PC-9 (cell line): Measurements from ENCODE around the gene PPM1F. TPM values are rescaled to one million over a fixed set of nuclear protein-coding genes. Genes with fewer than 3 reads are reported as not detected.
A peak's percentile ranks its signal among the peaks of the same experiment; 100 is the strongest.

ENCODE experiments used
- BruUV-seq: library from RNA; stranded (reverse); fragments of 400-500 nt; replicated peaks from 2 replicates; lab custom pipeline; 2021; lab: Mats Ljungman, UMichigan
- CTCF ChIA-PET: fragments of 300-600 bp; sonication (Branson Sonifier 250); formaldehyde crosslinking; loops from one replicate; lab custom pipeline; 2022; ENCODE audit warnings: antibody characterized with exemption; lab: Charles Lee
- POLR2A ChIA-PET: fragments of 300-600 bp; sonication (Branson Sonifier 250); formaldehyde crosslinking; loops from one replicate; lab custom pipeline; 2022; ENCODE audit warnings: antibody characterized with exemption; ENCODE audit not compliant: unreplicated experiment; lab: Charles Lee
- DNase-seq, 2 experiments: peaks; one replicate each; pipeline versions ENCODE4 v3.0.0 to v3.0.0-alpha.2; 2015 to 2022; ENCODE audit warnings: mixed read lengths in 1 of 2
- H2AFZ ChIP-seq: fragments of 200-600 bp; sonication (generic); 2 replicates; pipeline ENCODE4 v1.8.1; 2017; ENCODE audit warnings: antibody characterized with exemption
- H3F3A ChIP-seq: fragments of 200-600 bp; sonication (generic); 2 replicates; pipeline ENCODE4 v1.8.1; 2017; ENCODE audit warnings: antibody characterized with exemption, mild to moderate bottlenecking, low read depth; ENCODE audit not compliant: insufficient read depth
- H3K27ac ChIP-seq: fragments of 200-600 bp; sonication (generic); 2 replicates; pipeline ENCODE4 v1.6.1; 2016; ENCODE audit warnings: mixed run types
- H3K27me3 ChIP-seq: fragments of 200-600 bp; sonication (generic); 2 replicates; pipeline ENCODE4 v1.6.1; 2016; ENCODE audit warnings: low read depth, mixed run types; ENCODE audit not compliant: insufficient read depth
- H3K36me3 ChIP-seq: fragments of 200-600 bp; sonication (generic); 2 replicates; pipeline ENCODE4 v1.6.1; 2016; ENCODE audit warnings: low read depth, mixed run types
- H3K4me1 ChIP-seq: fragments of 200-600 bp; sonication (generic); replicated peaks from 2 replicates; pipeline ENCODE4 v1.6.1; 2016; ENCODE audit warnings: mixed run types; ENCODE audit not compliant: insufficient read depth
- H3K4me2 ChIP-seq: fragments of 200-600 bp; sonication (generic); 2 replicates; pipeline ENCODE4 v1.6.1; 2017; ENCODE audit warnings: mixed run types
- H3K4me3 ChIP-seq: fragments of 200-600 bp; sonication (generic); 2 replicates; pipeline ENCODE4 v1.6.1; 2016; ENCODE audit warnings: mixed run types
- H3K79me2 ChIP-seq: fragments of 200-600 bp; sonication (generic); 2 replicates; pipeline ENCODE4 v1.6.1; 2017; ENCODE audit warnings: low read depth, mixed run types
- H3K9me2 ChIP-seq: fragments of 200-600 bp; sonication (generic); 2 replicates; pipeline ENCODE4 v1.8.1; 2017; ENCODE audit warnings: mild to moderate bottlenecking; ENCODE audit not compliant: insufficient read depth
- H3K9me3 ChIP-seq: fragments of 200-600 bp; sonication (generic); 2 replicates; pipeline ENCODE4 v1.8.1; 2016; ENCODE audit warnings: low read depth; ENCODE audit not compliant: insufficient read depth
- H4K20me1 ChIP-seq: fragments of 200-600 bp; sonication (generic); 2 replicates; pipeline ENCODE4 v1.8.1; 2017; ENCODE audit not compliant: insufficient read depth
- CTCF ChIP-seq: fragments of 200-600 bp; sonication (generic); conservative IDR thresholded peaks from 2 replicates; pipeline ENCODE4 v1.6.1; 2017; ENCODE audit warnings: mixed run types, antibody characterized with exemption, mild to moderate bottlenecking, moderate library complexity
- EZH2 ChIP-seq: fragments of 200-600 bp; sonication (generic); IDR thresholded peaks from 2 replicates; pipeline ENCODE4 v1.8.0; 2017; ENCODE audit warnings: antibody characterized with exemption, low read depth
- intact Hi-C: fragments of 100-400 bp; cut with micrococcal nuclease; formaldehyde crosslinking; loops from one replicate; pipeline ENCODE4 v1.10.0; 2022; ENCODE audit not compliant: unreplicated experiment
- total RNA-seq: library from RNA; stranded (reverse); gene quantifications from 2 replicates; pipeline ENCODE4 v1.2.3, GENCODE V29; 2021

Gene PPM1F
- total RNA-seq, 1 experiment from 2014 or later, result 20.6 TPM

DNA sequence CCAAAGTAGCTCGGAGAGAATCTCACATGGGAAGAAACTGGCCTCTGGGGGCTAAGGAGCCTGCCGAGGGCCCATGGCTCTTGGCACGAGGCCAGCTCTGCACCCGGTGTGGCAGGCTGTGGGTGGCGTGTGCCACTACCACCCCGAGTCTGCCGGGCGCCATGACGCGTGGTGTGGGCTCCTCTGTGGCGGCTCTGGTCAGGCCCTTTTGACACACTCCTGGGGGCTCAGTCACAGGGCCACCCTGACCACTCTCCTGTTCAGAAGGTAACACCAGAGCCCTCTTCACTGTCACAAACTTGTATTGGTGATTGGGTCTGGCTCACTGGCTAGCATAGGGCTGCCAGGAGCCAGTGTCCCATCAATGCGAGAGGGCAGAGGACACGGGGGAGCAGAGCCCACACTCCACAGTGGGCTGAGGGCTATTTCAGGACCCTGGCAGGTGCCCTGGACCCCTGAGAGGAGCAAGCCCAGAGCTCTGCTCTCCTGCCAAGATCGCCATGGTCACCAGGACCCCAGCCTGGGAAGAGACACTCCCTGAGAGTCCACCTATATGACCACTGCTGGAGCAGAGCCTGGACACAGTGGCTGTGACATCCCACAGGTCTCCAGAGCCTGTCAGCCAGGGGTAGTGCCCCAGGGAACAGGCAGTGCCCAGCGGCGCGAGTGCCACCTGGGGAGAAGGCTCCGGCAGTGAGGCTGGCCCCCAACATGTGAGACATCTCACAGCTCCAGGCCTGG lies 8.6 kb upstream of the PPM1F start:
- no peaks in the 10 kb centered on the region for H3K79me2 ChIP-seq
- no peaks in the 10 kb centered on the region for H3K9me2 ChIP-seq
- ChIA-PET CTCF (no interaction called here), POLR2A (no interaction called here)
- H2AFZ ChIP-seq, result no peak overlapping the region
- TF ChIP-seq EZH2, result no peak
- TF ChIP-seq CTCF, result no peak
- no peaks in the 10 kb centered on the region for H3F3A ChIP-seq
- no peak overlapping the region for H3K4me3 ChIP-seq
- DNase-seq, result no peak
- no peak overlapping the region for H3K4me2 ChIP-seq
- intact Hi-C loops, result no loop called here
- no peaks in the 10 kb centered on the region for H4K20me1 ChIP-seq
- no peaks in the 10 kb centered on the region for H3K4me1 ChIP-seq
- no peaks in the 10 kb centered on the region for H3K36me3 ChIP-seq
- H3K27me3 ChIP-seq, result no peaks in the 10 kb centered on the region
- H3K27ac ChIP-seq, result 0 out of 2 replicates have a peak overlapping the region, but pooled peaks have one; percentile 16
- no TSS peak for BruUV-seq
- H3K9me3 ChIP-seq, result no peaks in the 10 kb centered on the region

DNA sequence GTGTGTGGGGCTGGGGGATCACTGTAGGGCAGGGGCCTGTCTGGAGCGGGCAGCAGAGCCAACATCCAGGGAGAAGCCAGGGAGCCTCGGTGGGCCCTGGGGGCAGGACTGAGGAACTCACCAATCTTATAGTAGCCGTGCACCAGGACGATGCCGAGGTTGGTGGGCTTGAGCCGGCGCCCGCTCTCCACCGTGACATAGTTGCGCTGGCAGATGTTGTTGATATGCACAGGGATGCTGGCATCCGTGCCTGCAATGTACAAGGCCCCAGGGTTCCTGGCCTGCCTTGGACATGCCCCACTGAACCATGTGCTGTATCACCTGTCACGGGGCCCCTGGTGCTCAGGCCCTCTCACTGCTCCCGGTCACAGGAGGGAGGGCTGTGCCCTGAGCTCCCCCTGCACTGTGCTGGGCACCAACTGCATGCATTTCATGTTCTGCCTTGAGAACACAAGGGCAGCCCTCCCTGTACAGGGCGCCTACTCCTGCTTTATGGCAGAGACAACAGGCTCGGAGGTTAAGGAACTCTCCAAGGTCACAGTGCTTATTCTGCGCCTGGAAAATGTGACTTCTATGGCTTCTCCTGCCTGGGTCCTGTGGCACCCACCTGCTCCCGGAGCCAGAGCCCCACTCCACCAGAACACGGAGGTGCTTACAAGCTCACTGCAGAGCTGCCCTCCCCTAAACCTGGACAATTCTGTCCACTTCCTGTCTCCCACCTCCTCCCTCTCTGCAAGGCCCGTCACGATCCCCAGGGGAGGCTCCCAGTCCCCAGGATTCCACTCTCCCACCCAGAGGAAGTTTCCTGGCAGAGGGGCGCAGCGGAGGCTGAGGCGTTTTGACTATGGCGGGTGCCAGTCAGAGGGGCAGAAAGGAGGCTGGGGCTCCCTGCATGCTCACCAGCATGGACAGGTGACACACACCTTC lies 7.8 kb upstream of the PPM1F start:
- Histone ChIP-seq H3K9me3 (no peaks in the 10 kb centered on the region), H3K4me3 (no peak overlapping the region), H4K20me1 (no peaks in the 10 kb centered on the region), H3K27ac (no peak overlapping the region), H3K79me2 (no peaks in the 10 kb centered on the region), H3K9me2 (no peaks in the 10 kb centered on the region), H3F3A (no peaks in the 10 kb centered on the region), H3K4me2 (no peak overlapping the region), H3K36me3 (no peaks in the 10 kb centered on the region), H2AFZ (no peak overlapping the region), H3K27me3 (no peaks in the 10 kb centered on the region), H3K4me1 (no peaks in the 10 kb centered on the region)
- TF ChIP-seq EZH2 (no peak), CTCF (no peak)
- DNase-seq, result no peak
- ChIA-PET POLR2A (no interaction called here), CTCF (no interaction called here)
- no TSS peak for BruUV-seq
- intact Hi-C loops, result no loop called here

DNA sequence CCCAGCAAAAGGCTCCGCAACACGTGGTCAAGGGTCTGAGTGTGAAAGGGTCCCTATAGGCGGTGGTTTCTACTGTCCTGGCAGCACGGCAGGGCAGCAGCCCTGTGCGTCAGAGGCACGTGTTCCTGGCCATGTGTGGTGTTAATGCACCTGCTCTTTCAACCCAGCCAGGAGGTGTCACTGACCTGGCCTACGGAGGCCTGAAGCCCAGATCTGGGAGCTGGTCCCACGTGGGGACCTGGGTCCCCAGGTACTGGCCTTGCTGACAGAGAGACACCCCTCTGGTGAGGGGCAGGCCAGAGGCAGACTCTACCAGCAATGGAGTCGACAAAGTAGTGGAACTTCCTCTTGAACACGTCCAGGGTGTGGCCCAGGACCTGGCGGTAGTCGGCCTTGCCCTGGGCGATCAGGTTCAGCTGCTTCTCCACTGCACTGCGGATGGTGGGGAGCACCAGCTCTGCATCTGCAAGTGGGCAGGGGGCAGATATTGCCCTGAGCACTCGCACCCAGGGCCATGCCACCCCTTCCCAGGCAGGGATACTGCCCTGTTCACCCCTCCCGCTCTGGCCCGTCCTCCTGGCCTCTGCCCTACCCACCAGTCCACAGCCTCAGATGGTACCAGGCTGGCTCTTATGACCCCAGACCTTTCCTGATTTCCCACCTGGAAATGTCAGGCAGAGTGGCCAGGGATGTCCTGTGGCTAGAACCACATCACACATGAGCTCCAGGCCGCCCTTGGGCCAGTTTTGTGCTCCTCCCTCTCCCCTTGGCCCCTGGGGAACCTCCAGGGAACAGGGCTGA lies 6.8 kb upstream of the PPM1F start:
- no peak for TF ChIP-seq EZH2
- CTCF ChIA-PET, result no interaction called here
- H3K79me2 ChIP-seq, result no peaks in the 10 kb centered on the region
- no peak overlapping the region for H3K27ac ChIP-seq
- no peak overlapping the region for H2AFZ ChIP-seq
- no peaks in the 10 kb centered on the region for H3K9me3 ChIP-seq
- H3K4me2 ChIP-seq, result no peak overlapping the region
- H3K4me1 ChIP-seq, result no peaks in the 10 kb centered on the region
- H3K27me3 ChIP-seq, result no peaks in the 10 kb centered on the region
- H3K36me3 ChIP-seq, result no peaks in the 10 kb centered on the region
- DNase-seq, result peak in 1 of 2 experiments; percentile 26
- no peaks in the 10 kb centered on the region for H4K20me1 ChIP-seq
- no peaks in the 10 kb centered on the region for H3F3A ChIP-seq
- no TSS peak for BruUV-seq
- intact Hi-C loops, result no loop called here
- H3K9me2 ChIP-seq, result no peaks in the 10 kb centered on the region
- POLR2A ChIA-PET, result no interaction called here
- no peak overlapping the region for H3K4me3 ChIP-seq
